NK-92 treated with Interleukin-12 subunit alpha and Interleukin-12 subunit beta, amount 100 ng/mL, for 24 hours (cell line): ENCODE data around the gene CAMKMT.
A peak's percentile ranks its signal among the peaks of the same experiment; 100 is the strongest.
"Not testable (repeated sequence)": the region's sequence is repeated elsewhere in the genome, so short reads cannot be mapped to it uniquely, and the experiment has no call there.

Experiments used
- DNase-seq: peaks from one replicate; lab custom pipeline; 2025; lab: John Stamatoyannopoulos, UW

CAMKMT gene

DNA sequence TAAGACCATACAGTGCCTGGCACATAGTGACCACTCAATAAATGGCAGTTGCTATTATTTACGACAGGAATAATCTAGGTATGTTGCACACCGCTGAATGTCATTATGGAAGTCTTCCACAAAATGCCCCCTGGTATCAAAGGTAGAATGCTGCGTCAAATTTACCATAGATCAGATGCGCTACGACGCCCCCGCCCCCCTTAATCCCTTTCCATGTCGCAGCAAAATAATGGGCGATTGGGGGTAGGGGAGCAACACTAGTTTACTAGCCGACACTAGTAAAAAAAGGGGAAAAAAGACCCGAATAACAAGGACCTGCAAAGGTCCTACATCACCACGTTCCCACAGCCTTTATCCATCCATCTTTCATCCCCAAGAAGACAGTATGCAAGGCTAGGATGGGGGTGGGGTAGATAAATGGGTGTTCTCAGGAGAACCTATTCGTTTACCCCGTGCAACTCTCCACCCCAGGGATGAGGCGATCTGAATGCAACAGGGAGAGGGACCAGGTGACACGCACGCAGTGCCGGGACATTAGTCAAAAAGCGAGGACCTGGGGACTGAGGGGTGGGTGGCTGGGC is 908 bp upstream of the CAMKMT start:
- DNase-seq, result no peak

DNA sequence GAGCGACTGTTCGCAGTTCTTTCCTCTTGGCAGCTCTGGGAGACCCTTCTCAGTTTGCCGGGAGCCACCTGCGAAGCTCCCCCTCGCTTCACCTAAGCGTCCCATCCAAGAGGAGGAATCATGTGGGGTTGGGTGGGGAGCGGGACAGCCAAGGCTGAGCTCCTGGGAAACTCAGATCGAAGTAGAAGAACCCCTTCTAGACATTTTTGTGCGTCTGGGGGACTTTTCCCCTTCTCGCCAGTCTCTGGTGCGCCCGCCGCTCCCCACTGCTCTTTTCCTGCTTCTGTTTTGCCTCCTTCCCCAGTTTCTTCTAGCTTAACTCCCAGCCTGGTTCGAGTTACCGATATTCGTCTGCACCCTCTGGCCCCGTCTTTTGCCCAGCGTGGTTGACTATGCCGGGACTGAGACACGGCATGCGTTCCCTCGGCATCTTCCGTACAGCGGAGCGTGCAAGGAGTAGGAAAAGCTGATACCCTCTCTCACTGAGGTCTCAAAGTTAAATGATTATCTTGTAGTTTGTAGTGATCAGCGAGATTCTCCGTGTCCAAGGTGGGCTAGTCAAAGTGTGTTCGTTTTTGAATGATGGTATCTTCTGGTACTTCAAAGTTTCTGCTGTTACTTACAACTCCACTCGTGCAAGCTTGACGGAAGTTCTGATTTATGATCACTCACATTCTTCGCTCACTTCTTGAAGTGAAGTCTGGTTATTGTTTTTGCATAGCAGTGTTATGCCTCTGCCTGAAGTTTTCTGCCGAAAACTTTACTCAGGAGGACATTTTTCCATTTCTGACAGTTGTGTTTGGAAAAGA is 664 bp downstream of the CAMKMT start:
- no peak for DNase-seq

DNA sequence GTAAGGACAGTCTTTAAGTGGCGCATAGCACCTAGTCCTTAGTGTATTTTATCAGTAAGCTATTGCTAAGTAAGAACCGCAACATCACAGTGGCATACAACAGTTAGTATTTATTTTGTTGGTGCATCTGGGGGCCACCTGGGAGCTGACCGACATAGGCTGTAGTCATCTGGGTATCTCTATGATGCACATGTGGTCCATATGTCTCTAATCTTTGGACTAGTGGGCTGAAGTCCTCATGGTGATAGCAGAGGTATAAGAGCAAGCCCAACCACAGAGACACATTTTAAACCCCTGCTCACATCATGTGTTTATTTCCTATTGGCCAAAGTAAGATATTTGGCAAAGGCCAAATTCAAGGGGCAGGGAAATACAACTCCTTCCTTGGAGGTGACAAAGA is 2.9 kb downstream of the CAMKMT start:
- DNase-seq, result no peak

DNA sequence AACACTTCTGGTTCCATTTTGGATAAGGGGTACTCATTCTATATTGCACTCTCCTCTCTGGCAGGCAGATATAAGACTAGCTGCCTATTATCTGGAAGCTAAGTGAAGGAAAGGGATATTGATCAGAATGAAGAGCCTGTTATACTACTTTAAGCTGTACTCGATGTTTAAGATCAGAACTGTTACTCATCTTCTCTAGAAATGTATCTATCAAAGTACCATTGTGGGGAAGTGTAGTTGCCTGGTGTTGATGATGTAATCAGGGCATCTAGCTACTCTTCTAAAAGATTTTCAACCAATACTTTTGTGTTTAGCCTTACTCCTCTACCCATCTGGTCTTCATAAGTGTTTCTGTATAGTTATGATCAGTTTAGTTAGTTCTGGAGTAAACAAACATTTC is 5.8 kb downstream of the CAMKMT start:
- DNase-seq, result no peak

- DNase-seq, result no peak
Observed at GRCh38 chr2:44369392-44369791, 7.6 kb downstream of the CAMKMT start.

DNA sequence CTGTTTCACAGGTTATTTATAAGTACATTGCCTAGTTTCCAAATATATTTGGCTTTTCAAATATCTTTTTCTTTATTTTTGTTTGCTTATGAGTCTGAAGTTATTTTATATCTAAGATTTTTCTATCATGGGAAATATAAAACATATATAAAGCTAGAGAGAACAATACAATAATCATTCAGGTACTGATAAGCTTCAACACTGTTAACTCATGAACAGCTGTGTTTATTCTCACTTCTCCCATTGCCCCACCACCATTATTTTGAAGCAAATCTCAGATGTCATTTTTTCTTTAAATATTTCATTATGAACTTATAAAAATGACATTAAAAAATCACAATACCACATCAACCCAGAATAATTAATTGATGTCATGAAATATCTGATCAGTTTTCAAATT is 9.7 kb downstream of the CAMKMT start:
- no peak for DNase-seq

- DNase-seq, result no peak
Observed at GRCh38 chr2:44372246-44372645, 10.5 kb downstream of the CAMKMT start.

DNA sequence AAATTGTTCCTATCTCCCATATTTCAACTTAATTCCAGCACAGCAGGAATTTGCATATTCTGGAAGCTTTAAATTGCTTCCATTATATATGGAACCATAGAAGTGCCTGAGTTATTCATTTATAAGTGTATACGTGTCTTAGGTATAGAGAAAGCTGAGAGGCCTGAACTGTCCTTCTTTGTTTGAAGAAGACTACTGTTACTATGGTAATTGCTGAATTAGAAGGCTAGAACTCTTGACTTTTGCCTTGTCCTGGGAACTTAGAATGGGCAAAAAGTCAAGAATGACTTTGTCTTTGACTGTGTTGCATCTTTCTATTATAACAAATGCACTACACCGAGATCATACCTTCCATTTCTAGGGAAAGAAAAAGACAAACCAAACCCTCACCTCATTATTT is 15.7 kb downstream of the CAMKMT start:
- DNase-seq, result no peak

DNA sequence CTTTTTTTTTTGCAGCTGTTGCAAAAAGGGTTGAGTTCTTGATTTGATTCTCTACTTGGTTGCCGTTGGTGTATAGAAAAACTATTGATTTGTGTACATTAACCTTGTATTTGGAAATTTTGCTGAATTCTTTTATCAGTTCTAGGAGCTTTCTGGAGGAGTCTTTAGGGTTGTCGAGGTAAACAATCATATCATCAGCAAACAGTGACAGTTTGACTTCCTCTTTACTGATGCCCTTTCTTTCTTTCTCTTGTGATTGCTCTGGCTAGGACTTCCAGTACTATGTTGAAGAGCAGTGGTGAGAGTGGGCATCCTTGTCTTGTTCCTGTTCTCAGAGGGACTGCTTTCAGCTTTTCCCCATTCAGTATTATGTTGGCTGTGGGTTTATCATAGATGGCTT is 23.5 kb downstream of the CAMKMT start:
- DNase-seq, result not testable (repeated sequence)

DNA sequence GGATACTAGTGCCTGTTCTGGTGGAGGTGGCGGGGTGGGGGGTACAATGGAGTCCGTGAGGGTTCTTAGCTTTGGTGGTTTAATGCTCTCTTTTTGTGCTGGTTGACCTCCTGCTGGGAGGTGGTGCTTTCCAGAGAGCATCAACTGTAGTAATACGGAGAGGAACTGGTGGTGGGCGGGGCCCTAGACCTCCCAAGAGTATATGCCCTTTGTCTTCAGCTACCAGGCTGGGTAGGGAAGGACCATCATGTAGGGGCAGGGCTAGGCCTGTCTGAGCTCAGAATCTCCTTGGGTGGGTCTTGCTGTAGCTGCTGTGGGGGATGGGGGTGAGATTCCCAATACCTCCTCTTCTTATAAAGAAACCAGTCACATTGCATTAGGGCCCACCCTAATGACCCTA is 27.1 kb downstream of the CAMKMT start:
- DNase-seq, result no peak

- no peak for DNase-seq
Observed at GRCh38 chr2:44389895-44390294, 28.1 kb downstream of the CAMKMT start.

DNA sequence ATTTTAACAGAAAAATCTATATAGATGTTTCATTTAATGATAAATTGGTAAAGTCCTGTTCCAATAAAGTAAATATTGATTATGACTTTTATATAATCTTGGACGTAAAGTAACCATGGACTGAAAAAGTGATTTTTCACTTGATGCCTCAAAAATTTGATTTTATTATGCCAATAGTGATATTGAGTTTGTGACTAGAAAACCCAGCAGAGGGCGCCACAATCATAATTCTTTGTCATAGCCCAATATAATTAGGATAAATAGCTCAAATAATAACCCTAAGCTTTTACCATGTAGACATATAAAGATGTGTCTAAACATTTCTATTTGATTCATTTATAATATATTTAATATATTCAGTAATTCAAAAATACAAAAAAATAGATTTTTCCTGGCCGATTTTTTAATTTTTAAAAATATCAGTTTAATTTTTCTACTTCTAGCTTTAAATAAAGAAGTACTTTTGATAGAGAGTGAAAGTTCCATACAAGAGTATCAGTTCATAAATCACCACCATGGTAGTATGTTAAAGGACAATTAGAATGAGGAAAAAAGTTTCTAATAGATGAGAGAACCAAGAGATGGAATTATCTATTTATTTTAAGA is 30.7 kb downstream of the CAMKMT start:
- peak; percentile 1 for DNase-seq

DNA sequence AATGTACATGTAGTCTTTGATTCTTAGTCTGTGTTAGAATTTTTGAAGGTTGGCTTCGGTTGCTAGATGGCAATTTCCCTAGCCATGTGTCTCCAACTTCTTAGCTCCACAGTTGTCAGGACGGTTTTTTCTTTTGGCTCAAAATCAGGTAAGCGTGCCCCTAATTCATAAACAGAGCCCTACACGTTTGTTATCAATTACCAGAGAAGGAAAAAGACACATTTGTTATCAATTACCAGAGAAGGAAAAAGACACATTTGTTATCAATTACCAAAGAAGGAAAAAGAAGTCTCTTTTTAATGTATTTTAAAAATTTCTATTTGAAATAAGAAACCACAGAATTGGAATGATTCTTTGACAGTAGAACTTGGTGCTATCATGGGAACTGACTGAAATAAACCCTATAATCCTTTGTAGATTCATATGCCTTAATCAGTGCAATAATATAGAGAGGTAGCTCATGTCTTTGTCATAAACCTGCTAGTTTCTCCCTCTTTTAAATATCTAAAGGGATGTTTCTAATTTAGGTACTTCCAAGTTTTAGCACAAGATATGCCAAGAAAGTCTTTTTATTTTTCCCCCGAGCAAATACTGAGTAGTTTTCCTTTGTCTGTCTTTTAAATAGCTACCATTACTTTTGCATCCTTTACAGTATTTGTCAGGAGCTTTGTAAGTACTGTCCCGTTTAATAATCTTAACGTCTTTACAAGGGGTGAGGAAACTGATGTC is 35.9 kb downstream of the CAMKMT start:
- no peak for DNase-seq

DNA sequence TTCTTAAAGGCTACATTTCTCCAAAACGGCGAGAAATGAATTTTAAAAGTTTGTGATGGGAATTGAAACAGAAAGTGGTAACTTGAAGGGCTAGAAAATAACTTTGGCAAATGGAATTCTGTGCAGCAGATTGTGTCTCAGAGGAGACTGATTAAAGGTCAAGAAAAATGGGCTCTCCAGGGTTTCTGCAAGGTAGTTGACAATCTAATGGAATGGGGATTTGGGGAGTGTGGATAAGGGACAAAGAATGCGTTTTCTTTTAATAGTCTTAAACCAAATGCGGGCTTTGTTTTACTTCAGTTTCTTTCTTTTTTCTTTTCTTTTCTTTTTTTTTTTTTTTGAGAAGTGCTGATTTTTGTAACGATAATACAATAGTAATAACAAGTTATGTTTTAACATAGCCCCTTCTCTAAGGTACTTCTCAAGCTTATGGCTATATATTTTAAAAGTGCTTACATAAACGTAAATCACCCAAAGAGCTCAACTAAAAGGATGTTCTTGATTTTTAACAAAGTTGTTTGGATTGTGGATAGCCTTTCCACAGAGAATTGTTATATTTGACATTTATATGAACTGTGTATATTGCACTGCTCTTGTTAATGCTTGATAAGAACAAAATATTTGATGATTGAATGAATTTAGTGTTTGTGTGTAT is 36.6 kb downstream of the CAMKMT start:
- DNase-seq, result no peak

DNA sequence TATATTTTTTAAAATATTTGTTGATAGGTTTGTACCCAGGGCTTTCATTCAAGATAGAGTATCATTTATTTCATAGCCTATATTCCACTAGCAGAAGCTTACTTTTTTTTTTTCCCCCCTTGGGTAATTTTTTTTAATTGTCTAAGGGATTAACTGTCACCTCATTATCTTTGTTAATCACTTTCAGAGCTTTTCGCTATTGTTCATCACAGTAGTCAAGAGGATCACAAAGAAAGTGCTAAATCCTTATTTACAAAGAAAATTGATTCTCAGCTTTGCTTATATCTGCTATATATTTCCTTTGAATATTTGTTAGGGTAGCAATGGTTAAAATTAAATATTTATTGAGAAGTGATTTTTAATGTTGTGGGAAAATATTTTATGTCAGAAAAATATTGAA is 59.0 kb downstream of the CAMKMT start:
- DNase-seq, result no peak

DNA sequence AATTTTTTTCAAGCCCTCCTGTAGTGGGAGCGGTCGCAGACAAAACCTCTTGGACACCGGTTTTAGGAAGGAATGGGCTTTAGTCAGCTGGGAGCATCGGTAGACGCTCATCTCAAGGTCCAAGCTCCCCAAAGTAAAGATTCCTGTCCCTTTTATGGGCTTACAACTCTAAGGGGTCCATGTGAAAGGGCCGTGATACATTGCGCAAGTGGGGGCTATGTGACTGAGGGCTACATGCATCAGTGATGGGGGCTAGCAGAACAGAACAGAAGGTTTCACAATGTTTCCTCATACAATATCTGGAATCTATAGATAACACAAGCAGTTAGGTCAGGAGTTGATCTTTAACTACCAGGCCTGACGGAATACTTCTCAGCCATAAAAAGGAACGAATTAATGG is 62.5 kb downstream of the CAMKMT start:
- DNase-seq, result no peak

- no peak for DNase-seq
Observed at GRCh38 chr2:44429034-44429433, 67.3 kb downstream of the CAMKMT start.

GRCh38 chr2:44430342-44430741 is 68.6 kb downstream of the CAMKMT start:
- no peak for DNase-seq

GRCh38 chr2:44433895-44434294 is 72.1 kb downstream of the CAMKMT start:
- no peak for DNase-seq

DNA sequence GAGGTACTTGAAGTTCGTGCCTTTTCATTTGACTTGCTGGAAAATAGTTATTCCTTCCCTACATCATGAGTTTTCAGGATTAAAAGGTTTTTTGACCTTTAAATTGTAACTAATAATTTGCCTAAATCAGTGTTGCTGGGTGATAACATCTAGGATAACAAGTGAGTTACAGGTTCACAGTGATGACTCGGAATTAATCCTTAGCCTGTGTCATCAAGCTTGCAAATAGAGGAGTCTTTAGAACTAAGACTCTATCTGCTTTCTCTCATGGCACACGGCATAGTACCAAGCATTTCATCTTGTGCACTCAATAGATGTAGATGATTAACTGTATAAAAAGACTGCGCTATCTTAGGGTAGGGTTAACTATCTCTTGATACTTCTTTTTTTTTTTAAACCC is 79.5 kb downstream of the CAMKMT start:
- DNase-seq, result no peak

GRCh38 chr2:44442019-44442418 is 80.3 kb downstream of the CAMKMT start:
- no peak for DNase-seq

DNA sequence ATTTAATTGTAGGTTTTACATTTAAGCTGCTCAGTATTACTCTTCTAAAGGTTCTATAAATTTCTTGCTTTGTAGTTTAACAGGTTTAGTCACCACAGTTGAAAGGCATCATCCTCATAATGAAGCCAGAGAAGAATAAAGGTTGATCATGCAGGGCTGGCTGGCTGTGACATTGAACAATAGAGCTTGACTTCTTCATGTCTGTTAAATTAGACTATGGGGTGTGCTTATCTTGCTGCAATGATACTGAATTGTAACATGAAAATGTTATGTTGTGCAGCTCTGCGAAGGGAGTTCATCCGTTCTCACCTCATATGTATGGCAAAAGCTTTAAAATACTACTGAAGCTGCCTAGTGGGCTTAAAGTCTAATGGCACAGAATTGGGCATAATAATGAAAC is 81.8 kb downstream of the CAMKMT start:
- DNase-seq, result no peak
